HG03095 (cell line): ENCODE results near the gene CCDC185.

Source experiments
- ATAC-seq: cut with Tn5 transposase; IDR thresholded peaks from one replicate; pipeline ENCODE4 v1.9.1; 2021; ENCODE audit warnings: moderate library complexity; ENCODE audit not compliant: unreplicated experiment

The CCDC185 gene

DNA sequence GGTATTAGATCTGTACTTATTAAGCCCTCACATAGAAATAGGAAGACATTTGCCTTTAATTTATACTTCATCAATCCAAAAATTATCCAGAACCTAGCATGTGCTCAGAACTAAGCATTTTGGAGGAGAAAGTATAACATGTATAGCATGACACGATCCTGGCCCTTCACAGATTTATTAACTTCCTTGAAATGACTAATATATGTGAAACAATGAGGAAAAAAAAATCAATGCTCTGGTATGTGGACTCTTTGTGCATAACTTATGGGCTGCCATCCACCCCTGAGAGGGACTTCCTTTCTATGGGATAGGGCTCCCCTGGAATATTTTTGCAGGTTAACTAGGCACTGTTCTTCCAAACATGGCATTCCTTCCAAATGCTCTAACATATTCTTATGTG, 36.6 kb downstream of the CCDC185 start:
- no peak for ATAC-seq

- ATAC-seq: no peak
These were observed 37.0 kb downstream of the CCDC185 start for GRCh38 chr1:223430236-223430635.

GRCh38 chr1:223437151-223437550, 43.9 kb downstream of the CCDC185 start:
- no peak for ATAC-seq

GRCh38 chr1:223443397-223443796, 50.2 kb downstream of the CCDC185 start:
- no peak for ATAC-seq

- ATAC-seq: no peak
These were observed 51.2 kb downstream of the CCDC185 start for GRCh38 chr1:223444411-223444810.
